Spleen (tissue), 7 donors: Measurements from ENCODE around the gene MSH3.

Experiments
- CTCF ChIP-seq, 11 experiments: fragments of 200-600 bp in 7 of 11; fragments of 450-650 bp in 4 of 11; sonication (generic) in 4 of 11; IDR thresholded peaks in 8 of 11; conservative IDR thresholded peaks in 3 of 11; 1 replicate in 7 of 11; 2 replicates in 4 of 11; pipeline versions ENCODE4 v1.4.0 to v1.8.0; 2016 to 2021; ENCODE audit warnings: antibody characterized with exemption in 11 of 11, inconsistent platforms in 4 of 11, mild to moderate bottlenecking in 1 of 11
- POLR2A ChIP-seq, 3 donors: fragments of 450-650 bp; IDR thresholded peaks; one replicate each; pipeline ENCODE4 v1.5.1; 2017; ENCODE audit warnings: antibody characterized with exemption in 3 of 3, mild to moderate bottlenecking in 1 of 3
- donor health status: DM: no; HTN: no; CAD: no; lungs with moderate emphysema.
- donor health status: DM: no; HTN: no; CAD: no.
- donor health status: DM: no; HTN: no; CAD: no.

GRCh38 chr5:80904533-80905187, 250.2 kb downstream of the MSH3 start:
- TF ChIP-seq POLR2A (IDR thresholded peaks at IDR 0.05) (no peak), CTCF (IDR thresholded peaks at IDR 0.05 in 8 of 11, conservative IDR thresholded peaks at IDR 0.05 in 3 of 11) (no peak)
